Stimulated activated CD8-positive, alpha-beta memory T cell treated with anti-CD3 and anti-CD28 coated beads, Interleukin-15, amount 100 ng/mL, for 24 hours (primary cell): ENCODE results near the gene MYO9A.

Experiments
- DNase-seq: peaks from one replicate; pipeline ENCODE4 v3.0.0-alpha.2; 2020; ENCODE audit warnings: low read depth

MYO9A gene

DNA sequence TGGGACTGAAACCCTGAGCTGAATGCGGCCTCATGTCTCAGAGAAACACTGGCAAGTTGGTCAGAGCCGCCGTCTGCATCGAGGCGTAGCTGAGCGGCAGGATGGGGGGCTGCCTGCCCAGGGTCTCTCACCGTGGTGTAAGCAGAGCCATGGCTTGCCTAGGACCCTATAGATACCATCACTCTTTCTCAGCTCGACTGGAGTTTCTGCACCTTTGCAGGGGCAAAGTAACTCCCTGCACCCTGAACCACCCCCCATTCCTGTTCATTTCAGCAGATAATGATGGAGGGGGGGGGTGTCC, 336.0 kb downstream of the MYO9A start:
- no peak for DNase-seq

DNA sequence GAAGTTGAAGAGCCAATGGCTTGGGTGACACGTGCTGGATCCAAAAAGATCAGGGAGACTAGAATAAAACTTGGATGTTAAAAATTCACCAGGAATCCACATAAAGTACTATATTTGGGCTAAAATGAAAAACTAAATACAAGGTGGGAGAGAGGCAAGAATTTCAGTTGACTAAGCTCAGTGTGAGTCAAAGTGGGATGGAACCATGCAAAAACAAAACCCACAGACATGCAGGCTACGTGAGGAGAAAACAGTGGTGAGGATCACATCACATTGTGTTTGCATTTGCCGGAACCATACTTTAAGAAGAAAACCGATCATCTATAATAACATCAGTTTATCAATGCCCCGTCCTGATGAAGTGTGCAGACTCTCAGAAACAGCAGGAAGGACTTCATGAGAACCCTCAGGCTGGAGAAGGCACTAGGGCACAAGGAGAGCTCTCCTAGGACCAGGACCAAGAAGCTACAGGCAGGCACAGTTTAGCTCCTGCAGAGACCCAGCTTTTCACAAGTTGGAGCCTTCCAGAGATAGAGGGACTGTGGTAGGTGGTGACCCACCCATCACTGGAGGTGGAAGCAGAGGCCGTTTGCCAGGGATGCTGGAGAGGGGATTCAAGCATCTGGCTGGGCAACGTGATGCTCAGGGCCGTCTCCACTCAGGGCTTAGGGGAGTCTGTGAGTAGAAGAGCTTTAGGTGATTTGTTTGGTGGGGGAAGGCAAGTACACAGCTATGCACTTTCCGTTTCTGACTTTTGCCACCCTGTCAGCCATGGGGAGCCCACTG, 336.6 kb downstream of the MYO9A start:
- no peak for DNase-seq

DNA sequence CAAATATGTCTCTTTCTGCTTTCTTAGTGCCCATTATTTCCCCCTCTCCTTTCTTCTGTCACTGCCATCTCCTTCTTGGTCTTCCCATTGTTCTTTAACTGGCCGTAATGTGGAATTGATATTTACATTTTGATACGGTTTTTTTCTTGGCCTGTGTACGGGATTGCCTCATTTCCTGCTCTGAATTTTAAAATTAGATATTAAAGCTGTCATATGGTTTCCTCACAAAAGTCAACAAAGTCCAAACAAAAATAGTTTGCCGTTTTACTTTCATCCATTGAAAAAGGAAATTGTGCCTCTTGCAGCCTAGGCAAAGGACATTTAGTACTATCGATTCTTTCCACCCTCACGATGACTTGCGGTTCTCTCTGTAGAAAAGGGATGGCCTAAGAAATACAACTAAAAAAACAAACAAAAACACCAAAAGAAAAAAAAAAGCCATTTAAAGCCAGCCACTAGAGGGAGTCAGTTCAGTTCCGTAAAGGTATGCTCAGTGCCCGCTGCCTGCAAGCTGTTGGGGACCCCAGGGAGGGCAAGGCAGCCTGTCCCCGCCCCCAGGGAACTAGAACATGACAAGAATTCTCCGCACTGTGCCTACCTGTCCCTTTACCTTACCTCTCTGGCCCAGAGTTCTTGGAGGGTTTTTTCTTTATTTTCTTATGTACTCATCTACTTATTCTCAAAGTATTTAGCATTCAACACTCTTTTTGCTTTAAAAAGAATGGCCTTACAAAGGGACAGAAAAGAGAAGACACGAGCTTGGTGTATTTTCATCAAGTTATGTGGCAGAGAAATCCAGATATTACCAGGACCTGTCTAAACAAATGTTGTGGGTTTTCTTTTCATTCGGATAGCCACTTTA, 337.6 kb downstream of the MYO9A start:
- DNase-seq: no peak

DNA sequence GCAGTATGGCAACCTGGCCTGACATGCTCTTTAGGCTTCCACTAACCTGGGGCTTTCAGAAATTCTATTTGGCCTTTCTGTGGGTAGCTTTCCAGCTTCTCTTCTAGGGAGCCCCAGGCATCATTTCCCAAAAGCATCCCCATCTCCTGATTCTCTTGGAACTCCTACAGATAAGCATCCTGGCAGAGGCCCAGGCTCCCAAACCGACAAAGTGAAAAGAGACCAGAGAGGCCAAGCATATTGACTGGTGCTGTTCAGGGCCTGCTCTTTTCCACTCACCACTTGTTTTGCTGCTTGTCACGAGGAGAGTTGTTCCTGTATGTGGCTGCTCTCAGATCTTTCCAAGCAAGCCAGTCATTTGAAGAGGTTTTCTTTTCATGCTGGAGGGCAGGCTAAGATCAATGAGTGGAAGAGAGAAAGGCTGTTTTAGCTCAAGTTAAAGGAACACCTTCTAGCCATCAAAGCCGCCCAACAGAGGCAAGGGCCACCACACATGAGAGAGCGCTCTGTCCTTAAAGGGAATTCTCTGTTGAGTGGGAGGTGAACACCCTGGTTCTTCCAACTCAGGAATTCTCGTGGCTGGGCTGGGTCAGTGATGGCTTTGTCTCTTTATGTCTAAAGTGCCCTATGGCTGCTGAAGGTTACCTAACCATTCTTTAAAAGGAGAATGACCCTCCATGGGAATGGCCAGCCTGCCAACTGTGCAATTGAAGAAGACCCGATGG, 338.7 kb downstream of the MYO9A start:
- DNase-seq: no peak

DNA sequence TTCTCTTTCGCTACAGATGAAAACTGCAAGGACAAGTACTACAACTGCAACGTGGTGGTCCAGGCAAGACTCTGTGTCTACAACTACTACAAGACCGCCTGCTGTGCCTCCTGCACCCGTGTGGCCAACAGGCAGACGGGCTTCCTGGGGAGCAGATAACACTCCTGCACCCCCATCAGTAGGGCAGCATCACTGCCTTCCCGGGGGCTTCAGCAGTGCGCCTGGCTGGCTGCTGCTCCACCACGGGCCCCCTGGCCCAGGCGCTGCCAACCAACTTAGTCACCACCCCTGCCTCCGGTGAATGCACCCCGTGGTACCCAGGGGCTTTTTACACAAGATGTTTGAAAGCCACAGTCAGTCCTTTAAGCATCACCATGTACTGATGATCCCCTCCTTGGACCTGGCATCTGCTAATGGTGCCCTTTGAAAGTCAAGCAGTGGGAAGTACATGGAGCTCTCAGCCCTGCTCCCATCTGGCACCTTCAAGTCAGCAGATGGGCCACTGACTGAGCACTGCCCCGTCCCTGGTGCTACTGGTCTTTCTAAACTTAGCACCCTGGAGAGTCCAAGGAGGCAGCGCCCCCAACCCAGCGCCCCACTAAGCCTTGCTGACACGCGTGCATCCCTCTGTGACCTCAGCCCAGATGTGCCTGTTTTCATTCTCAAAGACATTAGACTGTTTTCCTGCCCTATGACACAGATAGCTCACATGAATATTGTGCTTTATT, 340.6 kb downstream of the MYO9A start:
- no peak for DNase-seq

DNA sequence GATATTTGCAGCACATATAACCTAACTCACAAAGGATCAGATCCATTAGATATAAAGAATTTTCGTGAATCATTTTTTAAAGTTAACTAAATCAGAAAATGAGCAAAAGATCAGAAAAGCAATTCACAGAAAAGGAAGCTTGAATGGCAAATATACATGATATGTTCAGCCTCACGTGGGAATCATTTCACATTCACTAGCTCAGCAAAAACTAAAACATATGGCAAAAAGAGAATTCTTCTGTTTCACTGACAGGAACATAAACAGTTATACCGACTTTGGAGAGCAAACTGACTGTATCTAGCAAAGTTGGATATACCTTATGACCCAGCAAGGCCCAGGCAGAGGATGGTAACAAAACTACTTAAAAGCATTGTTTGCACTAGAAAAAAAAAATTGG, 341.6 kb downstream of the MYO9A start:
- DNase-seq: no peak

DNA sequence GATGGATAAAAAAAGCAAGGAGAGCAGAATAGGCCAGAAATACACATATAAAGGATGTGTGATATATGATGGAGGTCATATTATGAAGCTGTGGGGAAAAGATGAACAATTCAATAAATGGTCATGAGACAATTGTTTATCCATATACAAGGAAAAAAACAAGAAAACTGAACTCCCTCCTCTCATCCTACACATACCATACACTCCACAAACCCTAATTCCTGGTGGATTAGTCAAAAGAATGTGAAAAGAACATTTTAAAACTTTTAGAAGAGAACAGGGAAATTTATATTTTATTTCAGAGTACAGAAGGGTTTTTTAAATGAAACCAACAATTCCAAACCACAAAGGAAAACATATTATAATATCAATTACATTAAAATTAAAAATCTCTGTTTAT, 342.1 kb downstream of the MYO9A start:
- DNase-seq: no peak

DNA sequence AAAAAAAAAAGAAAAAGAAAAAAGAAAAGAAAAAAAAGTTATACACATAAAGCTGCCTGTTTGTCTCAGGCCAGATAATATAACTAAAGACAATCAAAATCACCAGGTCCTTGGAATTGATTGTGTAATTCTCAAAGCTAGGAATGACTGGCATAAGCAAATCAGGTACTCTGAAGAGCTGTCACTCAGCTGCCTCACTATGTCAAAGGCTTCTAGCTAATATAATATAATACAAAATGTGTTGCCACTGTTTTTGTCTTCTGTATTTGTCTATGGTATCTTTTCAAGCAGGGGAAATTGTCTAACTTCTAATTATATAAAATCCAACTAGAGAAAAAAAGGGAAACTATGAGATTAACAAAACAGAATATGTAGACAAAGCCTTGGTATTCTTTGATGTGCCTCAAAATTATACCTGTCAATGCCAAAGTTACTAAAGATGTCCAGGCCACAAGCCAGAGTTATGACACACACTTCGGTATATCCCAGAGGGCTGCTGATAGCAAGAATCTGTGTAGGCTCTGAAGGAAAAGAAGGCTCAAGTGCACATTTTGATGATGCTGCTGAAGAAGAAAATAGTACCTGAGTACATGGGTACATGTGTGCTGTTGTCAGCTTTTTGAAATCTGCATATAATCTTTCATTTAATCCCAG, 344.6 kb downstream of the MYO9A start:
- DNase-seq: no peak
